HUES64 (cell line): ENCODE measurements around the gene MAJIN.
"Not testable (repeated sequence)": the region's sequence is repeated elsewhere in the genome, so short reads cannot be mapped to it uniquely, and the experiment has no call there.

Source experiments
- H3K27ac ChIP-seq: 2 replicates; pipeline ENCODE4 v1.7.0; 2013; ENCODE audit warnings: low read depth, low read length, inconsistent platforms
- H3K27me3 ChIP-seq: 2 replicates; pipeline ENCODE4 v1.6.1; 2013; ENCODE audit warnings: mild to moderate bottlenecking, low read length; ENCODE audit not compliant: insufficient read depth
- H3K36me3 ChIP-seq: 2 replicates; pipeline ENCODE4 v1.6.1; 2013; ENCODE audit warnings: mild to moderate bottlenecking, low read length; ENCODE audit not compliant: insufficient read depth
- H3K4me1 ChIP-seq: 2 replicates; pipeline ENCODE4 v1.6.1; 2013; ENCODE audit warnings: mild to moderate bottlenecking, low read length, moderate library complexity; ENCODE audit not compliant: insufficient read depth
- H3K4me3 ChIP-seq: 2 replicates; pipeline ENCODE4 v1.5.1; 2013; ENCODE audit warnings: mild to moderate bottlenecking, low read length, moderate library complexity
- H3K9ac ChIP-seq: 2 replicates; pipeline ENCODE4 v1.6.1; 2013; ENCODE audit warnings: mild to moderate bottlenecking, low read depth, low read length
- H3K9me3 ChIP-seq: 2 replicates; pipeline ENCODE4 v1.6.1; 2013; ENCODE audit warnings: low read depth, low read length; ENCODE audit not compliant: insufficient read depth
- WGBS: fragments of 150-250, 120-280 bp; methylation state at CpG from one replicate; pipeline ENCODE4 v1.1.7; 2013; ENCODE audit warnings: missing lambda C conversion rate; 5-methylcytosine and 5-hydroxymethylcytosine counted together

Gene MAJIN

GRCh38 chr11:65008016-65008415 is 36.1 kb upstream of the MAJIN start:
- Histone ChIP-seq H3K4me1 (peaks cover under 1% of the 10 kb centered on the region; the same call in 1 of the 2 replicates), H3K4me3 (no peak overlapping the region), H3K27me3 (no peaks in the 10 kb centered on the region), H3K36me3 (no peaks in the 10 kb centered on the region), H3K9me3 (no peaks in the 10 kb centered on the region), H3K27ac (no peak overlapping the region), H3K9ac (no peak overlapping the region)
- 88% methylated on average over 7 of the region's 7 CpGs for WGBS

DNA sequence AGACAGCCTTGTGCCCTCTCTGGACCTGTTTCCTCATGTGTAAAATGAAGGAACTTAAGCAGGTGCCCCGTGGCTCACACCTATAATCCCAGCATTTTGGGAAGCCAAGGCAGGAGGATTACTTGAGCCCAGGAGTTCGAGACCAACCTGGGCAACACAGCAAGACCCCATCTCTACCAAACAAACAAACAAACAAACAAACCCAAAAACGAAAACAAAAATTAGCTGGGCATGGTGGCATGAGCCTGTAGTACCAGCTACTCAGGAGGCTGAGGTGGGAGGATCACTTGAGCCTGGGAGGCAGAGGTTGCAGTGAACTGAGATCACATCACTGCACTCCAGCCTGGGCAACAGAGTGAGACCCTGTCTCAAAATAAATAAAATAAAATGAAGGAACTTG is 32.1 kb upstream of the MAJIN start:
- not testable (repeated sequence) for H3K4me3 ChIP-seq, H3K27me3 ChIP-seq, H3K4me1 ChIP-seq, H3K27ac ChIP-seq, H3K36me3 ChIP-seq, H3K9me3 ChIP-seq, H3K9ac ChIP-seq
- WGBS: 74% methylated on average over 3 of the region's 3 CpGs

GRCh38 chr11:65003282-65003681 is 31.4 kb upstream of the MAJIN start:
- H3K4me1 ChIP-seq: no peaks in the 10 kb centered on the region
- 66% methylated on average over 7 of the region's 7 CpGs for WGBS
- H3K9ac ChIP-seq: no peak overlapping the region
- H3K27ac ChIP-seq: no peak overlapping the region
- no peaks in the 10 kb centered on the region for H3K27me3 ChIP-seq
- no peaks in the 10 kb centered on the region for H3K36me3 ChIP-seq
- no peaks in the 10 kb centered on the region for H3K9me3 ChIP-seq
- H3K4me3 ChIP-seq: no peak overlapping the region

- WGBS: 87% methylated on average over 5 of the region's 5 CpGs
- H3K9me3 ChIP-seq: no peaks in the 10 kb centered on the region
- H3K4me1 ChIP-seq: no peaks in the 10 kb centered on the region
- no peak overlapping the region for H3K4me3 ChIP-seq
- no peak overlapping the region for H3K9ac ChIP-seq
- no peaks in the 10 kb centered on the region for H3K36me3 ChIP-seq
- H3K27ac ChIP-seq: no peak overlapping the region
- H3K27me3 ChIP-seq: no peaks in the 10 kb centered on the region
Measured at GRCh38 chr11:65002706-65003105, 30.8 kb upstream of the MAJIN start.

- H3K36me3 ChIP-seq: no peaks in the 10 kb centered on the region
- no peak overlapping the region for H3K4me3 ChIP-seq
- no peak overlapping the region for H3K9ac ChIP-seq
- H3K4me1 ChIP-seq: peaks cover 4% of the 10 kb centered on the region; the same call in 1 of the 2 replicates
- 73% methylated on average over 1 of the region's 1 CpG for WGBS
- H3K9me3 ChIP-seq: no peaks in the 10 kb centered on the region
- H3K27ac ChIP-seq: no peak overlapping the region
- no peaks in the 10 kb centered on the region for H3K27me3 ChIP-seq
Measured at GRCh38 chr11:64999478-64999877, 27.6 kb upstream of the MAJIN start.

DNA sequence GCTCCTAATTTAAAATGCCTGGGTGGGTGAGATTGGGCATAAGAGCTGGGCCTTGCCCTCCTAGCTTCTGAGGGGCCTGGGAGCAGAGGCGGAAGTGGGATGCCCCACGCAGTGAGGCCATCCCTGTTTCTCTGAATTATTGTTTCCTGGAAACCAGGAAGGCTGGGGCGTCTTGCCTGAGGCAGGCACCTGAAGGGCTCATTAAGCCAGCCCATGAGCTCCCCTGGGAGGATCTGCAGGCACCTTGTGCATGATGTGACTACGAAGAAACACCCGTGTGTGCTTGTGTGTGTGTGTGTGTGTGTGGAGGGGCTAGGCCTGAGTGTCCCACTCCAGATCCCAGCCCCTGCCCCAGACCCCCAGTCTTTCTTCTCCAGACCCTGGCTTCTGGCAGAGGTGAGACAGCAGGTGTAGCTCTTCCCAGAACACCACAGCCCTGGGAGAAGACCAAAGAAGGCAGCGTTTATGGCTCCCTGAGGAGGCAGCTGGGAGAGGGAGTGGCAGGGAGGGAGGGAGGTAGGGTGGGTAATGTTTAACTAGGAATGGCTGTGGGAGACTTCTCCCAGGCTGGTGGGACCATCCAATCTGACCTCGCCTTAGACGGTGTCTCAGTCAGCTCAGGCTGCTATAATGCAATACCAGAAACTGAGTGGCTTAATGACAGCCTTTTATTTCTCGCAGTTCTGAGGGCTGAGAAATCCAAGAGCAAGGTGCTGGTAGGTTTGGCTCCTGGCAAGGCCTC is 27.0 kb upstream of the MAJIN start:
- Histone ChIP-seq H3K9me3 (no peaks in the 10 kb centered on the region), H3K27me3 (no peaks in the 10 kb centered on the region), H3K9ac (no peak overlapping the region), H3K27ac (no peak overlapping the region), H3K4me1 (peaks cover 4% of the 10 kb centered on the region; the same call in 1 of the 2 replicates), H3K36me3 (no peaks in the 10 kb centered on the region), H3K4me3 (no peak overlapping the region)
- 87% methylated on average over 9 of the region's 9 CpGs for WGBS

DNA sequence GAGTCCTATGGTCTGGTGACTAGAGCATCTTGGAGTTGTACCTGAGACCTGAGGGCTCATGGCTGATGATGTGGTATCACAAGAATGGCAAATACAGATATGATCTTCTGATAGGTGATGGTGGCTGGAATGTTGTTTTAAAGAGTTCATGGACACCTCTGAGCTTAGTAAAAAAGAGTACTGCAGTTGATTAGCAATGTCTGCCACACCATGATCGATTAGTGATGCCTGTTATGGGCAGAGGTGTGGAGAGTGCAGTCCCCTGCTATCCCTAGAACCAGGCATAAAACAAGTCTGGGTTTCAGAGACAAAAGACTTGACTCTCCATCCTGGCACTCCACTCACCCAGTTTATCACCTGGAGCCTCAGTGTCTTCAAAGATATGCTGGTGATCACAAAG is 26.2 kb upstream of the MAJIN start:
- Histone ChIP-seq H3K27me3 (no peaks in the 10 kb centered on the region), H3K27ac (no peak overlapping the region), H3K4me3 (no peak overlapping the region), H3K4me1 (peaks cover 4% of the 10 kb centered on the region; the same call in 1 of the 2 replicates), H3K9ac (no peak overlapping the region), H3K36me3 (no peaks in the 10 kb centered on the region), H3K9me3 (no peaks in the 10 kb centered on the region)
- 75% methylated on average over 1 of the region's 1 CpG for WGBS

- Histone ChIP-seq H3K4me3 (peak within 1 kb of the TSS; percentile 19; the same call in 1 of the 2 replicates), H3K4me1 (peaks cover 4% of the 10 kb centered on the region; the same call in 1 of the 2 replicates), H3K9ac (peak within 1 kb of the TSS; percentile 32; the same call in 1 of the 2 replicates), H3K27ac (peak within 1 kb of the TSS; percentile 43; the same call in 1 of the 2 replicates), H3K9me3 (no peaks in the 10 kb centered on the region), H3K36me3 (no peaks in the 10 kb centered on the region), H3K27me3 (no peaks in the 10 kb centered on the region)
- 34% methylated on average over 9 of the region's 9 CpGs for WGBS
Measured at GRCh38 chr11:64996710-64997380, 24.9 kb upstream of the MAJIN start, which contains the start of gene BATF2. Gene BATF2 (minus strand): TSS chr11:64996971. CDS start chr11:64996914, 57 bp downstream.

DNA sequence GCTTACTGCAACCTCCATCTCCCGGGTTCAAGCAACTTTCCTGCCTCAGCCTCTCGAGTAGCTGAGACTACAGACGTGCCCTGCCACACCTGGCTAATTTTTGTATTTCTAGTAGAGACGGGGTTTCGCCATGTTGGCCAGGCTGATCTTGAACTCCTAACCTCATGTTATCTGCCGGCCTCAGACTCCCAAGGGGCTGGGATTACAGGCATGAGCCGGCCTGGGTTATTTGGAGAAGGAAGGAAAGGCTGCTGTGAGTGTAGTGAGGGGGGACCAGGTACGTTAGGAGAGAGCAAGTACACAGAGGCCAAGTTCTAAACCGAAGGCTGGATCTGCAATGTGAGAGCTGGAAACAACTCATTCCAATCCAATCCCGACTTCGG is 24.4 kb upstream of the MAJIN start:
- H3K27ac ChIP-seq: no peak overlapping the region
- H3K27me3 ChIP-seq: no peaks in the 10 kb centered on the region
- H3K4me1 ChIP-seq: peaks cover 4% of the 10 kb centered on the region; the same call in 1 of the 2 replicates
- H3K9me3 ChIP-seq: no peaks in the 10 kb centered on the region
- H3K36me3 ChIP-seq: no peaks in the 10 kb centered on the region
- H3K4me3 ChIP-seq: peak overlapping the region; percentile 19; the same call in 1 of the 2 replicates
- H3K9ac ChIP-seq: peak overlapping the region; percentile 32; the same call in 1 of the 2 replicates
- WGBS: 85% methylated on average over 11 of the region's 11 CpGs

GRCh38 chr11:64994318-64994717 is 22.4 kb upstream of the MAJIN start:
- 92% methylated on average over 7 of the region's 7 CpGs for WGBS
- no peaks in the 10 kb centered on the region for H3K9me3 ChIP-seq
- peaks cover 4% of the 10 kb centered on the region; the same call in 1 of the 2 replicates for H3K4me1 ChIP-seq
- no peak overlapping the region for H3K9ac ChIP-seq
- H3K36me3 ChIP-seq: no peaks in the 10 kb centered on the region
- H3K27me3 ChIP-seq: no peaks in the 10 kb centered on the region
- no peak overlapping the region for H3K27ac ChIP-seq
- no peak overlapping the region for H3K4me3 ChIP-seq

DNA sequence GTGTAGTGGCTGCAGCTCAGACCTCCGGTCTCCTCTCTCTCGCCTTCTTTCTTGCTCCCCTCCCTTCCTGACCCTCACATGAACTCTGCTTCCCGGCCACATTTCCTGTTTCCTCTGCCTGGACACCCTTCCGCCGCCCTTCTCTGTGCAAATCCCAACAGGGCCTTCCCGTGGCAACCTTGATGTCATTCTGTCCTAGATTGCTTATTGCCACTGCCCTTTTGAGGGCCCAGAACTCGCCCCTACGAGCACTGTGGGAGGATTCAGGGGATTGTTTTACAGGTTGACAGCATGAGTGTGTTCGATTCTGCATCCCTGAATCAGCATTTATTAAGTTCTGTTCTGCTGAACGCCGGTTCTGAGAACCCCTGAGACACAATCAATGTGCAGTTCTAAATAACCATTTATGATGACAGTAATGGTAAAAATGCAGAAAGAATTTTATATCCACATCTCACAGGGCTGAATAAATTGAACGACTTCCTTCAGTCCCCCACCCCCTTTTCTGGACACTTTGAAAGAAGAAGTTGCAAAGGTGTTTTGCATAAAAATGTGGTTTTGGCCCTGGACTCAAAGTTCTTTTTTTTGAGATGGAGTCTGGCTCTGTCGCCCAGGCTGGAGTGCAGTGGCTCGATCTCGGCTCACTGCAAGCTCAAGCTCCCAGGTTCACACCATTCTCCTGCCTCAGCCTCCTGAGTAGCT is 18.5 kb upstream of the MAJIN start:
- H3K4me3 ChIP-seq: no peak overlapping the region
- H3K36me3 ChIP-seq: no peaks in the 10 kb centered on the region
- WGBS: 81% methylated on average over 14 of the region's 15 CpGs
- no peaks in the 10 kb centered on the region for H3K4me1 ChIP-seq
- no peak overlapping the region for H3K27ac ChIP-seq
- H3K27me3 ChIP-seq: no peaks in the 10 kb centered on the region
- no peak overlapping the region for H3K9ac ChIP-seq
- H3K9me3 ChIP-seq: no peaks in the 10 kb centered on the region
